ENCODE results near the gene KRTAP6-1.

KRTAP6-1 gene, protein sequence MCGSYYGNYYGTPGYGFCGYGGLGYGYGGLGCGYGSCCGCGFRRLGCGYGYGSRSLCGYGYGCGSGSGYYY

DNA sequence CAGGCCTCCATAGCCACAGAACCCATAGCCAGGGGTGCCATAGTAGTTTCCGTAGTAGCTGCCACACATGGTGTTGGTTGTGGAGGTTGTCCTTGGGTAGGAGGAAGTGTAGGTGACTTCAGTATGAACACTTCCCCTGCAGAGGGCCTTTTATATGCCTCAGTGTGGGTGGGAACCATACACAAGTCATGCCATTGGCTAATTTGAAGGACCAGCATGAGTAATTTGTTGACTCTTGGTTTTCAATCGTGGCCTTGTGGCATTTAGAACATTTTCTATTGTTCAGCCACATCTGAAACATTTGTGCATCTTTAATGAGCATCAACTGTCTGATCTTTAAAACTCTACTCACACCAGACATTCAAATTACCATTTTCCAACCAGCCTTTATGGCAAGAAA lies at the start of gene KRTAP6-1:
Gene KRTAP6-1 (minus strand): TSS at position 95 of the 400 bp plus-strand sequence. CDS start 26 bp downstream, at position 69.
- H3K9me3 ChIP-seq (ENCODE audit: control insufficient read depth in 5 of 5, low read length in 5 of 5), result peaks cover 0 to 3% (median 0%) of the 10 kb centered on the region in 5 donors
- no peaks in the 10 kb centered on the region for H3K36me3 ChIP-seq (ENCODE audit: control insufficient read depth in 5 of 5, insufficient read depth in 5 of 5, low read length in 5 of 5)
- H3K4me3 ChIP-seq (ENCODE audit: low read depth in 1 of 5, low read length in 5 of 5), result no peak within 1 kb of the TSS

DNA sequence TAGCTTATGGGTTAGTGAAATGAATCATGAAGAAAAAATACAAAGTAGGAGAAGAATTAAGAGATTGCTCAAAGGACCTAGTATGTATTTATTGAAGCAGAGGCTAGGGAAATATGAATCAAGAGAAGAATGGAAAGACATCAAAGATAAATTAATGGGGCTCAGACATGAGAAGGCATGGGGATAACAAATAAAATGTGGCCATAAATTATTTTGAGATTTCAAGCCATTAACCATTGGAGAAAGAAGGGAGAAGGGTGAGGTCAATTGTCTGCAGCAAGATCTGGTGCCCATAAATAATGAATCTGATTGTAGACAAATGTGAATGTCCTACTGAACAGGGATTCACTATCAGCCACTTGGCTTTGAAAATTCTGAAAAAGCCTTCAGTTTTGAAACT lies 39.2 kb upstream of the KRTAP6-1 start:
- no peak overlapping the region for H3K27ac ChIP-seq (ENCODE audit: low read depth, low read length)
- H3K4me3 ChIP-seq (ENCODE audit: low read depth in 1 of 5, low read length in 5 of 5), result no peak overlapping the region
- no peaks in the 10 kb centered on the region for H3K36me3 ChIP-seq (ENCODE audit: control insufficient read depth in 5 of 5, insufficient read depth in 5 of 5, low read length in 5 of 5)
- no peak overlapping the region for H3K9ac ChIP-seq (ENCODE audit: low read length in 5 of 5)
- peaks cover 0 to 3% (median 0%) of the 10 kb centered on the region in 5 donors for H3K9me3 ChIP-seq (ENCODE audit: control insufficient read depth in 5 of 5, low read length in 5 of 5)
- no peaks in the 10 kb centered on the region for H3K27me3 ChIP-seq (ENCODE audit: control insufficient read depth in 5 of 5, insufficient read depth in 4 of 5, low read length in 5 of 5)
- no peaks in the 10 kb centered on the region for H3K4me1 ChIP-seq (ENCODE audit: control insufficient read depth in 5 of 5, insufficient read depth in 5 of 5, low read length in 5 of 5)

More for the DNA sequence above, at the start of gene KRTAP6-1:
- Histone ChIP-seq H3K4me1 (ENCODE audit: control insufficient read depth in 5 of 5, insufficient read depth in 5 of 5, low read length in 5 of 5) (no peaks in the 10 kb centered on the region), H3K27ac (ENCODE audit: low read depth, low read length) (no peak within 1 kb of the TSS), H3K27me3 (ENCODE audit: control insufficient read depth in 5 of 5, insufficient read depth in 4 of 5, low read length in 5 of 5) (no peaks in the 10 kb centered on the region), H3K9ac (ENCODE audit: low read length in 5 of 5) (no peak within 1 kb of the TSS)

DNA sequence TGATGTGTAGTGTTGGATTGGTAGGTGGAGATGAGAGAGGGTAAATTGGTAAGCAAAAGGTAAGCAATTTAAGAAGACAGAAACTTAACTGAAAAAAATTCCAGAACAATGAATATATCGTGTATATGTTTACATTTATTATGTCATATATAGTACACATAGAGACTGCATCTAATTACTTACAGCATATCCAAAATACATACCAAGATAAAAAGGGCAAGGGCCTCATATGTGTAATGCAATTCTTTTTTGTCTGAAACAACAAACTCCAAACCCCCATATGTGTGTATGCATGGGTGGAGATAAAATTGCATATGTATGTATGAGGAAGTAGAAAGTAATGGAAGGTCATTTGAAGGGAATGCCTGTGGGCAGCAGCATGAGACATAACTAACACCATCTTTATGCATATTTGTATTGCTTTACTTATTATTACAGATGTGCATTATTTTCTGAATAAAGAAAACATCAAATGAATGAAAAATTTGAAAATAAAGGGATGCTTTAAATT lies 33.2 kb upstream of the KRTAP6-1 start:
- Histone ChIP-seq H3K27me3 (ENCODE audit: control insufficient read depth in 5 of 5, insufficient read depth in 4 of 5, low read length in 5 of 5) (no peaks in the 10 kb centered on the region), H3K36me3 (ENCODE audit: control insufficient read depth in 5 of 5, insufficient read depth in 5 of 5, low read length in 5 of 5) (no peaks in the 10 kb centered on the region), H3K4me3 (ENCODE audit: low read depth in 1 of 5, low read length in 5 of 5) (no peak overlapping the region)

DNA sequence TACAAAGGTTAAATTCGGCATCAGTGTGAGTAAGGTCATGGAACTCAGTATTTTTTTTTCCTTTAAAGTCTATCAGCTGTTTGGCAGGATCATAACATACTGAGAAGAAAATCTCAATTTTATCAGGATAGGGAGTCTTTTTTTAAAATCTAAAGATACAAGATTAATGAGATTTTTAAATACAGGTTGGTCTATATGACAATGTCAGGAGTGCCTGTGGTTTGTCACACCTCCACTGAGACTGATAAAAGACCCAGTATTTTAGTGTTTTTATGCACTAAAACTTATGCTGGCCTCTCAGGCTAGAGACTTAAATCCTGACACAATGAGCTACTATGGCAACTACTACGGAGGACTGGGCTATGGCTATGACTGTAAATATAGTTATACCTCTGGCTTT lies 28.8 kb upstream of the KRTAP6-1 start, which contains the start of gene KRTAP20-3:
Gene KRTAP20-3 (plus strand): TSS at position 301 of the 400 bp plus-strand sequence.
- Histone ChIP-seq H3K36me3 (ENCODE audit: control insufficient read depth in 5 of 5, insufficient read depth in 5 of 5, low read length in 5 of 5) (no peaks in the 10 kb centered on the region), H3K9ac (ENCODE audit: low read length in 5 of 5) (no peak within 1 kb of the TSS), H3K4me1 (ENCODE audit: control insufficient read depth in 5 of 5, insufficient read depth in 5 of 5, low read length in 5 of 5) (no peaks in the 10 kb centered on the region), H3K9me3 (ENCODE audit: control insufficient read depth in 5 of 5, low read length in 5 of 5) (peaks cover 0 to 4% (median 0%) of the 10 kb centered on the region in 5 donors), H3K27ac (ENCODE audit: low read depth, low read length) (no peak within 1 kb of the TSS), H3K4me3 (ENCODE audit: low read depth in 1 of 5, low read length in 5 of 5) (no peak within 1 kb of the TSS), H3K27me3 (ENCODE audit: control insufficient read depth in 5 of 5, insufficient read depth in 4 of 5, low read length in 5 of 5) (no peaks in the 10 kb centered on the region)

More for the DNA sequence above, 33.2 kb upstream of the KRTAP6-1 start:
- H3K9ac ChIP-seq (ENCODE audit: low read length in 5 of 5), result no peak overlapping the region
- H3K27ac ChIP-seq (ENCODE audit: low read depth, low read length), result no peak overlapping the region
- no peaks in the 10 kb centered on the region for H3K4me1 ChIP-seq (ENCODE audit: control insufficient read depth in 5 of 5, insufficient read depth in 5 of 5, low read length in 5 of 5)
- H3K9me3 ChIP-seq (ENCODE audit: control insufficient read depth in 5 of 5, low read length in 5 of 5), result peaks cover 0 to 7% (median 0%) of the 10 kb centered on the region in 5 donors

DNA sequence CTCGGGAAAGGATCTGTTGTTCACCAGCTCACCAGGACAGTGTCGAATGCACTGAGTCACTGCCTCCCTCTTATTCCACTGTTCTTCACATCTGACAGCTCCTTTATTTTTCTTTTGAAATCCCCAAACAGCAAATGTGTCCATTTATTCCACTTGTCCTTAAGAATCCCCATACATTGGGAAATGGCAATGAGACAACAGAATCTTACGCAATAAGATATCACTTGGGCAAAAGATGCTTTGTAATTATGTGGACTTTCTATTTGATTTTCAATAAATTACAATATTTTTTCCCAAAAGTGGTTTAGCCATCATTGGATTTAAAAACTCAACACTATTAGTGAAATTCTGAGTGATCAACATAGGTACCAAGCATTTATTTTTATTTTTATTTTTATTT lies 25.0 kb upstream of the KRTAP6-1 start:
- Histone ChIP-seq H3K27me3 (ENCODE audit: control insufficient read depth in 5 of 5, insufficient read depth in 4 of 5, low read length in 5 of 5) (no peaks in the 10 kb centered on the region), H3K36me3 (ENCODE audit: control insufficient read depth in 5 of 5, insufficient read depth in 5 of 5, low read length in 5 of 5) (no peaks in the 10 kb centered on the region), H3K9ac (ENCODE audit: low read length in 5 of 5) (no peak overlapping the region), H3K9me3 (ENCODE audit: control insufficient read depth in 5 of 5, low read length in 5 of 5) (peaks cover 0 to 4% (median 0%) of the 10 kb centered on the region in 5 donors), H3K27ac (ENCODE audit: low read depth, low read length) (no peak overlapping the region), H3K4me1 (ENCODE audit: control insufficient read depth in 5 of 5, insufficient read depth in 5 of 5, low read length in 5 of 5) (no peaks in the 10 kb centered on the region), H3K4me3 (ENCODE audit: low read depth in 1 of 5, low read length in 5 of 5) (no peak overlapping the region)

DNA sequence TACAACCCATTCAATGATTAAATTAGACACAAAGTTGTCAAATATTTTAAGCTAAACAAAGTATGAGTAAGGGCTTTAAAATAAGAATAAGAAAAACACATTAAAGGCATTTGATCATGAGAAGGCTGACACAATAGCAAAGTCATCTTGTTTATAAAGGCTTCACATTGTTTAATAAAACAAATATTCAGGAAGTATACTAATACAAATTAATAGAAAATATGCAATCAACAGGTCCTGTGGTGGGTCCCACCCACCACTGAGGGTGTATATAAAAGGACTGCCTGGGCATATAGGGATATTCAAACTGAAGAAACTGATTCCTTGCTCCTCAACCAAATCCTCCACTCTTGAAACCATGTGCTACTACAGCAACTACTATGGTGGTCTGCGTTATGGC lies 21.2 kb upstream of the KRTAP6-1 start, which contains the start of gene KRTAP20-2:
Gene KRTAP20-2 (plus strand): TSS at position 301 of the 400 bp plus-strand sequence. CDS start 58 bp downstream, at position 359.
- Histone ChIP-seq H3K4me1 (ENCODE audit: control insufficient read depth in 5 of 5, insufficient read depth in 5 of 5, low read length in 5 of 5) (no peaks in the 10 kb centered on the region), H3K36me3 (ENCODE audit: control insufficient read depth in 5 of 5, insufficient read depth in 5 of 5, low read length in 5 of 5) (no peaks in the 10 kb centered on the region), H3K4me3 (ENCODE audit: low read depth in 1 of 5, low read length in 5 of 5) (no peak within 1 kb of the TSS), H3K27ac (ENCODE audit: low read depth, low read length) (no peak within 1 kb of the TSS), H3K27me3 (ENCODE audit: control insufficient read depth in 5 of 5, insufficient read depth in 4 of 5, low read length in 5 of 5) (no peaks in the 10 kb centered on the region), H3K9me3 (ENCODE audit: control insufficient read depth in 5 of 5, low read length in 5 of 5) (no peaks in the 10 kb centered on the region), H3K9ac (ENCODE audit: low read length in 5 of 5) (no peak within 1 kb of the TSS)

DNA sequence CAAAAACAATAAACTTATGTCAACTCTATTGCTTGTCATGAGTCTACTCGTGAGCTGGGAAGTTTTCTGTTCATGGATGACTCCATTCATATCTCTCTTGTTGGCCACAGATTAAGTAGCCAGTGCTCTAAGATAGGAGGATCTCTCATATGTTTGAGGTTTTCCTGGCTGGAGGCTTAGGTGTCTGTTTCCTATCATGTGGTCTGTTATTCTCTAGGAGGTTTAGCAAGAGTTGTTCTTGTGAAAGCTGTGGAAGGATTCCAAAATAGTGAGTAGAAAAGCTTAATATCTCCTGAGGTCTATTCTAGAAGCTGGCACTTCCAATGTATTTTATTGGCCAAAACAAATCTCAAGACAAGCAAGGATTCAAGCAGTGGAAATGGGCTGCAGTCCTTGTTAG lies 15.5 kb upstream of the KRTAP6-1 start:
- H3K4me3 ChIP-seq (ENCODE audit: low read depth in 1 of 5, low read length in 5 of 5), result no peak overlapping the region

DNA sequence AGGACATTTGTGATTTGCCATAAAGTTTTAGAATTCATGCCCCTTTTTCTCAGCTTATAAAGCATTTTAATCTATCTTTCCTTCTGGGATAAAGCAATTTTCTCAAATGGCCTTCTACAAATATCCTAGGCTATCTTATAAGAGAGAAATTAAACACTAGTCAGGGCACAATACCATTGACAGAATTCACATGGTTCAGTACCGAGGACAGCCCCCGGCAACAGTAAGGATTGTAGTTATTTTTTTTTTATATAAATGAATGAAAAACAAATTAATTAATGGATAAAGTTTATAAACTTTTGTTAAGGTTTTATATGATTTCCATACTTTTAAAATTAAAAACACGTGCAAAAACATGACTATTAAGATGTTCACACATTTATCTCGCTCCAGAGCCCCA lies 14.4 kb upstream of the KRTAP6-1 start:
- no peak overlapping the region for H3K9ac ChIP-seq (ENCODE audit: low read length in 5 of 5)

More for the DNA sequence above, 15.5 kb upstream of the KRTAP6-1 start:
- Histone ChIP-seq H3K9ac (ENCODE audit: low read length in 5 of 5) (no peak overlapping the region), H3K4me1 (ENCODE audit: control insufficient read depth in 5 of 5, insufficient read depth in 5 of 5, low read length in 5 of 5) (peaks cover 0 to 13% (median 4%) of the 10 kb centered on the region in 5 donors), H3K36me3 (ENCODE audit: control insufficient read depth in 5 of 5, insufficient read depth in 5 of 5, low read length in 5 of 5) (no peaks in the 10 kb centered on the region), H3K27me3 (ENCODE audit: control insufficient read depth in 5 of 5, insufficient read depth in 4 of 5, low read length in 5 of 5) (no peaks in the 10 kb centered on the region), H3K27ac (ENCODE audit: low read depth, low read length) (no peak overlapping the region), H3K9me3 (ENCODE audit: control insufficient read depth in 5 of 5, low read length in 5 of 5) (peaks cover 0 to 4% (median 0%) of the 10 kb centered on the region in 5 donors)

DNA sequence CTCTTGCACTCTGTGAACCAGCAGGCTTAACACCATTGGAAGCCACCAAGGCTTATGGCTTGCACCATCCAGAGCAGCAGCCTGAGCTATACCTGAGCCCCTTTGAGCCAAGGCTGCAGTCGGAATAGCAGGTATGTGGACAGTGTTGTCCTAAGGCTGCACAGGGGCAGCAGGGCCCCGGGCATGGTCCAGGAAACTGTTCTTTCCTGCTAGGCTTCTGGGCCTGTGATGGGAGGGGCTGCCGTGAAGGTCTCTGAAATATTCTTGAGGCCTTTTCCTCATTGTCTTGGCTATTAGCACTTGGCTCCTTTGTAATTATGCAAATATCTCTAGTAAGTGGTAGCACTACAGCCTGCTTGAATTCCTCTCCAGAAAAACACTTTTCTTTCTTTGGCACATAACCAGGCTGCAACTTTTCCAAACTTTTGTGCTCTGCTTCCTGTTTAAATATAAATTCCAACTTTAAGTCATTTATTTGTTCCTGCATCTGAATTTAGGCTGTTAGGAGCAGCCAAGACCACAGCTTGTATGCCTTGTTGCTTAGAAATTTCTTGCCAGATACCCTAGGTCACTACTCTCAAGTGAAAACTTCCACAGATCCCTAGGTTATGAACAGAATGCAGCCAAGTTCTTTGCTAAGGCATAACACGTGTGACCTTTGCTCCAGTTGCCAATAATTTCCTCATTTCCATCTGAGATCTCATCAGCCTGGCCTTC lies 11.9 kb upstream of the KRTAP6-1 start:
- H3K4me1 ChIP-seq (ENCODE audit: control insufficient read depth in 5 of 5, insufficient read depth in 5 of 5, low read length in 5 of 5), result peaks cover 0 to 13% (median 4%) of the 10 kb centered on the region in 5 donors
- peaks cover 0 to 4% (median 0%) of the 10 kb centered on the region in 5 donors for H3K9me3 ChIP-seq (ENCODE audit: control insufficient read depth in 5 of 5, low read length in 5 of 5)
- H3K4me3 ChIP-seq (ENCODE audit: low read depth in 1 of 5, low read length in 5 of 5), result no peak overlapping the region
- H3K27me3 ChIP-seq (ENCODE audit: control insufficient read depth in 5 of 5, insufficient read depth in 4 of 5, low read length in 5 of 5), result no peaks in the 10 kb centered on the region
- no peaks in the 10 kb centered on the region for H3K36me3 ChIP-seq (ENCODE audit: control insufficient read depth in 5 of 5, insufficient read depth in 5 of 5, low read length in 5 of 5)
- H3K9ac ChIP-seq (ENCODE audit: low read length in 5 of 5), result no peak overlapping the region
- no peak overlapping the region for H3K27ac ChIP-seq (ENCODE audit: low read depth, low read length)

More for the DNA sequence above, 14.4 kb upstream of the KRTAP6-1 start:
- Histone ChIP-seq H3K27me3 (ENCODE audit: control insufficient read depth in 5 of 5, insufficient read depth in 4 of 5, low read length in 5 of 5) (no peaks in the 10 kb centered on the region), H3K4me3 (ENCODE audit: low read depth in 1 of 5, low read length in 5 of 5) (no peak overlapping the region), H3K27ac (ENCODE audit: low read depth, low read length) (no peak overlapping the region), H3K9me3 (ENCODE audit: control insufficient read depth in 5 of 5, low read length in 5 of 5) (peaks cover 0 to 4% (median 0%) of the 10 kb centered on the region in 5 donors), H3K36me3 (ENCODE audit: control insufficient read depth in 5 of 5, insufficient read depth in 5 of 5, low read length in 5 of 5) (no peaks in the 10 kb centered on the region), H3K4me1 (ENCODE audit: control insufficient read depth in 5 of 5, insufficient read depth in 5 of 5, low read length in 5 of 5) (peaks cover 0 to 13% (median 4%) of the 10 kb centered on the region in 5 donors)

DNA sequence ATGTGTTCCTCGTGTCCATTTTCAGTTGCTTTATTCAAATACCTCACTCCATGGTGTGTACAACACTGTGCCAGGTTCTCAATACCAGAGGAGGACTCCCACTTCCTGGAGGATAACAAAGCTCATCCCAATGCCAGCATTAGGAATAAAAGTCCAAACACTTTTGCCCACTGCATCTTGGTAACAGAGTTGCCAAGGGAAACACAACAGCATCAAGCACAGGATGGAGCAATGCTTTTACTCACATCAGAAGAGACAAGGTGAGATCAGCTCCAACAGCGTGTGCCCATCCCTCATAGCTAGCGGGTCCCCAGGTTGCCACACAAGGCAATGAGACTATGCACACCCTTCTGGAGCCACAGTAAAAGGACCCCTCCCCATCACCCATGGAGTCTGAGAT lies 9.6 kb upstream of the KRTAP6-1 start:
- no peaks in the 10 kb centered on the region for H3K36me3 ChIP-seq (ENCODE audit: control insufficient read depth in 5 of 5, insufficient read depth in 5 of 5, low read length in 5 of 5)
- peaks cover 0 to 4% (median 0%) of the 10 kb centered on the region in 5 donors for H3K9me3 ChIP-seq (ENCODE audit: control insufficient read depth in 5 of 5, low read length in 5 of 5)
- no peak overlapping the region for H3K27ac ChIP-seq (ENCODE audit: low read depth, low read length)
- no peaks in the 10 kb centered on the region for H3K27me3 ChIP-seq (ENCODE audit: control insufficient read depth in 5 of 5, insufficient read depth in 4 of 5, low read length in 5 of 5)
- no peak overlapping the region for H3K4me3 ChIP-seq (ENCODE audit: low read depth in 1 of 5, low read length in 5 of 5)
- peaks cover 0 to 13% (median 4%) of the 10 kb centered on the region in 5 donors for H3K4me1 ChIP-seq (ENCODE audit: control insufficient read depth in 5 of 5, insufficient read depth in 5 of 5, low read length in 5 of 5)
- H3K9ac ChIP-seq (ENCODE audit: low read length in 5 of 5), result no peak overlapping the region

All from subcutaneous abdominal adipose tissue (tissue), 5 donors.